ENCODE results near the gene GNE.

The GNE gene

GRCh38 chr9:36284226-36284625, 26.0 kb upstream of the GNE start (continued):
- TF ChIP-seq RARB (CRISPR knock-in tag; IDR thresholded peaks at IDR 0.05), result no peak
- no peak for TF ChIP-seq TOX (CRISPR knock-in tag; IDR thresholded peaks at IDR 0.05; ENCODE audit: borderline replicate concordance)

GRCh38 chr9:36282275-36282674, 24.0 kb upstream of the GNE start:
- no peak for ATAC-seq
- no peak for TF ChIP-seq GLIS3 (CRISPR knock-in tag; IDR thresholded peaks at IDR 0.05)
- no peak for TF ChIP-seq TCF4 (CRISPR knock-in tag; IDR thresholded peaks at IDR 0.05; ENCODE audit: borderline replicate concordance)
- no peak for TF ChIP-seq PATZ1 (CRISPR knock-in tag; IDR thresholded peaks at IDR 0.05; ENCODE audit: borderline replicate concordance)
- TF ChIP-seq ZNF8 (CRISPR knock-in tag; IDR thresholded peaks at IDR 0.05), result no peak
- TF ChIP-seq ZNF70 (CRISPR knock-in tag; IDR thresholded peaks at IDR 0.05), result no peak
- no peak for TF ChIP-seq CSDC2 (CRISPR knock-in tag; IDR thresholded peaks at IDR 0.05)
- no peak for TF ChIP-seq TOX (CRISPR knock-in tag; IDR thresholded peaks at IDR 0.05; ENCODE audit: borderline replicate concordance)
- TF ChIP-seq PPARA (CRISPR knock-in tag; IDR thresholded peaks at IDR 0.05; ENCODE audit: borderline replicate concordance), result no peak

- no peak for ATAC-seq
- TF ChIP-seq OSR1 (CRISPR knock-in tag; IDR thresholded peaks at IDR 0.05), result no peak
- TF ChIP-seq RARB (CRISPR knock-in tag; IDR thresholded peaks at IDR 0.05), result no peak
- no peak for TF ChIP-seq ZC3H10 (CRISPR knock-in tag; IDR thresholded peaks at IDR 0.05)
- TF ChIP-seq CREB5 (CRISPR knock-in tag; IDR thresholded peaks at IDR 0.05; ENCODE audit: low read depth), result no peak
- no peak for TF ChIP-seq BACH2 (CRISPR knock-in tag; IDR thresholded peaks at IDR 0.05; ENCODE audit: borderline replicate concordance)
- no peak for TF ChIP-seq ZNF565 (CRISPR knock-in tag; conservative IDR thresholded peaks at IDR 0.05; ENCODE audit: low read depth)
- TF ChIP-seq SNAI2 (CRISPR knock-in tag; IDR thresholded peaks at IDR 0.05), result no peak
- no peak for TF ChIP-seq ZNF70 (CRISPR knock-in tag; IDR thresholded peaks at IDR 0.05)
- TF ChIP-seq TSHZ2 (CRISPR knock-in tag; IDR thresholded peaks at IDR 0.05), result no peak
- TF ChIP-seq POU6F1 (CRISPR knock-in tag; IDR thresholded peaks at IDR 0.05; ENCODE audit: borderline replicate concordance, low read depth), result no peak
- no peak for TF ChIP-seq GLIS3 (CRISPR knock-in tag; IDR thresholded peaks at IDR 0.05)
- TF ChIP-seq TOX (CRISPR knock-in tag; IDR thresholded peaks at IDR 0.05; ENCODE audit: borderline replicate concordance), result no peak
- no peak for TF ChIP-seq ARNTL (CRISPR knock-in tag; IDR thresholded peaks at IDR 0.05; ENCODE audit: borderline replicate concordance, low read depth)
- no peak for TF ChIP-seq PPARA (CRISPR knock-in tag; IDR thresholded peaks at IDR 0.05; ENCODE audit: borderline replicate concordance)
- TF ChIP-seq ZFP3 (CRISPR knock-in tag; IDR thresholded peaks at IDR 0.05), result no peak
- TF ChIP-seq PATZ1 (CRISPR knock-in tag; IDR thresholded peaks at IDR 0.05; ENCODE audit: borderline replicate concordance), result no peak
- TF ChIP-seq ESRRG (CRISPR knock-in tag; IDR thresholded peaks at IDR 0.05), result no peak
- no peak for TF ChIP-seq ZNF8 (CRISPR knock-in tag; IDR thresholded peaks at IDR 0.05)
- no peak for TF ChIP-seq ISL1 (CRISPR knock-in tag; IDR thresholded peaks at IDR 0.05)
- TF ChIP-seq TCF4 (CRISPR knock-in tag; IDR thresholded peaks at IDR 0.05; ENCODE audit: borderline replicate concordance), result no peak
Observed at GRCh38 chr9:36280989-36281388, 22.7 kb upstream of the GNE start.

Measured in SK-N-SH treated with all-trans-retinoic acid at 6 μM for 48 hours (cell line).